ENCODE measurements around the gene BRAF.
"Not testable (repeated sequence)": the region's sequence is repeated elsewhere in the genome, so short reads cannot be mapped to it uniquely, and the experiment has no call there.

The BRAF gene

GRCh38 chr7:140917258-140917657, 7.5 kb downstream of the BRAF start:
- Histone ChIP-seq H3K36me3 (ENCODE audit: control insufficient read depth, insufficient read depth, low read length) (no peaks in the 10 kb centered on the region), H3K27ac (ENCODE audit: low read depth, low read length) (no peak overlapping the region), H3K4me3 (ENCODE audit: low read depth, low read length) (no peak overlapping the region), H3K27me3 (ENCODE audit: control insufficient read depth, insufficient read depth, low read length) (peaks cover 6% of the 10 kb centered on the region; the same call in 1 of the 2 replicates), H3K9ac (ENCODE audit: low read depth, low read length) (no peak overlapping the region), H3K9me3 (ENCODE audit: control insufficient read depth, insufficient read depth, low read length) (no peaks in the 10 kb centered on the region), H3K4me1 (ENCODE audit: control insufficient read depth, insufficient read depth, low read length) (peaks cover 12% of the 10 kb centered on the region)

- Histone ChIP-seq H3K4me3 (ENCODE audit: low read depth, low read length) (no peak overlapping the region), H3K27ac (ENCODE audit: low read depth, low read length) (no peak overlapping the region), H3K9me3 (ENCODE audit: control insufficient read depth, insufficient read depth, low read length) (no peaks in the 10 kb centered on the region), H3K27me3 (ENCODE audit: control insufficient read depth, insufficient read depth, low read length) (peaks cover 13% of the 10 kb centered on the region), H3K4me1 (ENCODE audit: control insufficient read depth, insufficient read depth, low read length) (peaks cover 7% of the 10 kb centered on the region), H3K36me3 (ENCODE audit: control insufficient read depth, insufficient read depth, low read length) (no peaks in the 10 kb centered on the region), H3K9ac (ENCODE audit: low read depth, low read length) (no peak overlapping the region)
Measured at GRCh38 chr7:140915935-140916555, 8.7 kb downstream of the BRAF start.

GRCh38 chr7:140914083-140914482, 10.6 kb downstream of the BRAF start:
- H3K9ac ChIP-seq (ENCODE audit: low read depth, low read length): no peak overlapping the region
- H3K36me3 ChIP-seq (ENCODE audit: control insufficient read depth, insufficient read depth, low read length): no peaks in the 10 kb centered on the region
- peaks cover 7% of the 10 kb centered on the region for H3K4me1 ChIP-seq (ENCODE audit: control insufficient read depth, insufficient read depth, low read length)
- H3K9me3 ChIP-seq (ENCODE audit: control insufficient read depth, insufficient read depth, low read length): no peaks in the 10 kb centered on the region
- no peak overlapping the region for H3K4me3 ChIP-seq (ENCODE audit: low read depth, low read length)
- peaks cover 13% of the 10 kb centered on the region for H3K27me3 ChIP-seq (ENCODE audit: control insufficient read depth, insufficient read depth, low read length)
- no peak overlapping the region for H3K27ac ChIP-seq (ENCODE audit: low read depth, low read length)

GRCh38 chr7:140913596-140913928, 11.2 kb downstream of the BRAF start:
- not testable (repeated sequence) for H3K4me1 ChIP-seq (ENCODE audit: control insufficient read depth, insufficient read depth, low read length); H3K27ac ChIP-seq (ENCODE audit: low read depth, low read length); H3K9ac ChIP-seq (ENCODE audit: low read depth, low read length); H3K9me3 ChIP-seq (ENCODE audit: control insufficient read depth, insufficient read depth, low read length); H3K4me3 ChIP-seq (ENCODE audit: low read depth, low read length); H3K36me3 ChIP-seq (ENCODE audit: control insufficient read depth, insufficient read depth, low read length)
- H3K27me3 ChIP-seq (ENCODE audit: control insufficient read depth, insufficient read depth, low read length): peaks cover 13% of the 10 kb centered on the region

- peaks cover 7% of the 10 kb centered on the region for H3K4me1 ChIP-seq (ENCODE audit: control insufficient read depth, insufficient read depth, low read length)
- no peaks in the 10 kb centered on the region for H3K36me3 ChIP-seq (ENCODE audit: control insufficient read depth, insufficient read depth, low read length)
- peaks cover 13% of the 10 kb centered on the region for H3K27me3 ChIP-seq (ENCODE audit: control insufficient read depth, insufficient read depth, low read length)
- no peak overlapping the region for H3K27ac ChIP-seq (ENCODE audit: low read depth, low read length)
- H3K9me3 ChIP-seq (ENCODE audit: control insufficient read depth, insufficient read depth, low read length): no peaks in the 10 kb centered on the region
- no peak overlapping the region for H3K9ac ChIP-seq (ENCODE audit: low read depth, low read length)
- no peak overlapping the region for H3K4me3 ChIP-seq (ENCODE audit: low read depth, low read length)
Measured at GRCh38 chr7:140911746-140912145, 13.0 kb downstream of the BRAF start.

GRCh38 chr7:140909476-140910161, 15.1 kb downstream of the BRAF start:
- Histone ChIP-seq H3K27me3 (ENCODE audit: control insufficient read depth, insufficient read depth, low read length) (peaks cover 13% of the 10 kb centered on the region), H3K36me3 (ENCODE audit: control insufficient read depth, insufficient read depth, low read length) (no peaks in the 10 kb centered on the region), H3K4me3 (ENCODE audit: low read depth, low read length) (no peak overlapping the region), H3K27ac (ENCODE audit: low read depth, low read length) (no peak overlapping the region), H3K4me1 (ENCODE audit: control insufficient read depth, insufficient read depth, low read length) (peaks cover 7% of the 10 kb centered on the region), H3K9ac (ENCODE audit: low read depth, low read length) (no peak overlapping the region), H3K9me3 (ENCODE audit: control insufficient read depth, insufficient read depth, low read length) (no peaks in the 10 kb centered on the region)

- Histone ChIP-seq H3K36me3 (ENCODE audit: control insufficient read depth, insufficient read depth, low read length) (no peaks in the 10 kb centered on the region), H3K4me3 (ENCODE audit: low read depth, low read length) (no peak overlapping the region)
Measured at GRCh38 chr7:140908361-140908760, 16.4 kb downstream of the BRAF start.

GRCh38 chr7:140903741-140904480, 20.8 kb downstream of the BRAF start:
- Histone ChIP-seq H3K36me3 (ENCODE audit: control insufficient read depth, insufficient read depth, low read length) (no peaks in the 10 kb centered on the region), H3K4me1 (ENCODE audit: control insufficient read depth, insufficient read depth, low read length) (peaks cover 13% of the 10 kb centered on the region), H3K4me3 (ENCODE audit: low read depth, low read length) (no peak overlapping the region), H3K27ac (ENCODE audit: low read depth, low read length) (no peak overlapping the region), H3K9me3 (ENCODE audit: control insufficient read depth, insufficient read depth, low read length) (no peaks in the 10 kb centered on the region), H3K27me3 (ENCODE audit: control insufficient read depth, insufficient read depth, low read length) (no peaks in the 10 kb centered on the region), H3K9ac (ENCODE audit: low read depth, low read length) (no peak overlapping the region)

More at GRCh38 chr7:140908361-140908760, 16.4 kb downstream of the BRAF start:
- no peaks in the 10 kb centered on the region for H3K9me3 ChIP-seq (ENCODE audit: control insufficient read depth, insufficient read depth, low read length)
- no peak overlapping the region for H3K27ac ChIP-seq (ENCODE audit: low read depth, low read length)
- H3K9ac ChIP-seq (ENCODE audit: low read depth, low read length): no peak overlapping the region
- peaks cover 9% of the 10 kb centered on the region; the same call in 1 of the 2 replicates for H3K27me3 ChIP-seq (ENCODE audit: control insufficient read depth, insufficient read depth, low read length)
- peaks cover 5% of the 10 kb centered on the region for H3K4me1 ChIP-seq (ENCODE audit: control insufficient read depth, insufficient read depth, low read length)

GRCh38 chr7:140902303-140902953, 22.3 kb downstream of the BRAF start:
- H3K9me3 ChIP-seq (ENCODE audit: control insufficient read depth, insufficient read depth, low read length): no peaks in the 10 kb centered on the region
- no peak overlapping the region for H3K9ac ChIP-seq (ENCODE audit: low read depth, low read length)
- H3K27me3 ChIP-seq (ENCODE audit: control insufficient read depth, insufficient read depth, low read length): no peaks in the 10 kb centered on the region
- no peaks in the 10 kb centered on the region for H3K36me3 ChIP-seq (ENCODE audit: control insufficient read depth, insufficient read depth, low read length)
- no peak overlapping the region for H3K27ac ChIP-seq (ENCODE audit: low read depth, low read length)
- peaks cover 13% of the 10 kb centered on the region for H3K4me1 ChIP-seq (ENCODE audit: control insufficient read depth, insufficient read depth, low read length)
- H3K4me3 ChIP-seq (ENCODE audit: low read depth, low read length): no peak overlapping the region

- Histone ChIP-seq H3K9me3 (ENCODE audit: control insufficient read depth, insufficient read depth, low read length) (no peaks in the 10 kb centered on the region), H3K4me3 (ENCODE audit: low read depth, low read length) (no peak overlapping the region), H3K4me1 (ENCODE audit: control insufficient read depth, insufficient read depth, low read length) (peaks cover 13% of the 10 kb centered on the region), H3K27me3 (ENCODE audit: control insufficient read depth, insufficient read depth, low read length) (no peaks in the 10 kb centered on the region), H3K27ac (ENCODE audit: low read depth, low read length) (no peak overlapping the region), H3K36me3 (ENCODE audit: control insufficient read depth, insufficient read depth, low read length) (no peaks in the 10 kb centered on the region), H3K9ac (ENCODE audit: low read depth, low read length) (no peak overlapping the region)
Measured at GRCh38 chr7:140901941-140902302, 22.8 kb downstream of the BRAF start.

GRCh38 chr7:140899883-140900282, 24.8 kb downstream of the BRAF start:
- Histone ChIP-seq H3K27me3 (ENCODE audit: control insufficient read depth, insufficient read depth, low read length) (no peaks in the 10 kb centered on the region), H3K4me3 (ENCODE audit: low read depth, low read length) (no peak overlapping the region), H3K4me1 (ENCODE audit: control insufficient read depth, insufficient read depth, low read length) (peaks cover 13% of the 10 kb centered on the region), H3K27ac (ENCODE audit: low read depth, low read length) (no peak overlapping the region), H3K9ac (ENCODE audit: low read depth, low read length) (no peak overlapping the region), H3K36me3 (ENCODE audit: control insufficient read depth, insufficient read depth, low read length) (no peaks in the 10 kb centered on the region), H3K9me3 (ENCODE audit: control insufficient read depth, insufficient read depth, low read length) (no peaks in the 10 kb centered on the region)
